HG03432 (cell line): ENCODE data around the gene CARS1.

ENCODE experiments used
- ATAC-seq: cut with Tn5 transposase; IDR thresholded peaks from one replicate; pipeline ENCODE4 v1.9.1; 2021; ENCODE audit warnings: mild to moderate bottlenecking, moderate library complexity; ENCODE audit not compliant: unreplicated experiment

CARS1 gene

DNA sequence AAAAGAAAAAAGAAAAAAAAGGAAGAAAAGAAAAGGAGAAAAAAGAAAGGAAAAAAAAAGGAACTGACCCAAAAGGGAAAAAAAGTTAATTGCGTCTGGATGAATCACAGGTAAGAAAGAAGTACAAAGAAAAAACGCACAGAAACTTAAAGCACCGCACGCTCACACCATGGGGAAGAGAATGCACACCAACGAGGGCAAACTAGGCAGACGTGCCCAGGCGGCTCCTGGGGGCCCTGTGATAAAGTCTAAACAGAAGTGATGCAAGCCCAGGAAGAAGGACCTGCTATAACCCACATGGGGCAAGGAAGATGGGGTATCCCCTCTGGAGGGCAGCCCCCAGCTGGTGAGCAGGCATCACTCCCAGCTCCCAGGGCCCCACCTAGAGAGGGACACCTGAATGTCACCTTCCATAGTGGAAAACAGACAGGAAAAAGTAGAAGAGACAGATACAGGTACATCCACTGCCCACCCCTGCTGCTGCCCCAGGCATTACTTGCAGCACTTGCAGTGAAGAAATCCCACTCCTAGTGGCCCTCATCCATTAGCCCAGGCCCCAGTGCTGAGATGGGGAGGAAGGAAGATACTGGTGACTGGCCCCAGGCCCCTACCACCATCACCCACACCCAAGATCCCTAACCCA lies 94.0 kb downstream of the CARS1 start:
- ATAC-seq, result no peak

DNA sequence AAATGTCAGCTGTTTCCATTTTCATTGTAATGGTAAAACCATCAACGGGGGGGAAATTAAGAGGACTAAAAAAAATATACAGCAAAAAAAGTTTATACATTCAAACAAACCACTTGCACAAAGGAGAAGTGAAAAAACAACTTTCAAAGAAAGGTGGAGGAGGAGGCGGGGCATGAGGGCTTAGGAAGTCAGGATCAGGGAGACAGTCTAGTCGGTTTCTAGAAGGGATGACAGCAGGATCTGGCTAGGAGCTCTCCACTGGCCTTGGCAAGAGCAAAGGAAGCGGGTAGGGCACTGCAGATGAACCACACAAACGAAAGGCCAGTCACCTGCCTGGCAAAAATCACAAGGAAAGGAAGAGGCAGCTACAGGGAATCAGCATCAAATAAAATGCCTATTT lies 96.1 kb downstream of the CARS1 start:
- ATAC-seq, result no peak

DNA sequence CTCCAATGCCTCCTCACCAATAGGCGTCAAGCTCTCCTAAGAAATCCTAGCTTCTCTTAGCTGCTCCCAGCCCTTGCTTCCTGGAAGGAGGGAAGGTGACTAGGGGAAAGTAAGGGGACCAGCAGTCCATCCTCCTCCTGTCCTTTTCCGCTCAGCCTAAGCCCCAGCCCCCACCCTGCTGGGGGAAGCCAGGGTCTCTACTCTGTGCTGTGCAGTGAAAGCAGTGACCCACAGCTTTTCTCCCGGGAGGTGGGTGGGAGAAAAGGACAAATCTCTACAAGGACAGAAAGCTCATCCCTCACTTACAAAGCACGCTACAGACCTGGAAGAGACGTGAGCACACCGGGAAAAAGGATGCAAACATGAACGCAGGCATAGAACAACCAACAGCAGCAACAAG lies 97.1 kb downstream of the CARS1 start:
- no peak for ATAC-seq

DNA sequence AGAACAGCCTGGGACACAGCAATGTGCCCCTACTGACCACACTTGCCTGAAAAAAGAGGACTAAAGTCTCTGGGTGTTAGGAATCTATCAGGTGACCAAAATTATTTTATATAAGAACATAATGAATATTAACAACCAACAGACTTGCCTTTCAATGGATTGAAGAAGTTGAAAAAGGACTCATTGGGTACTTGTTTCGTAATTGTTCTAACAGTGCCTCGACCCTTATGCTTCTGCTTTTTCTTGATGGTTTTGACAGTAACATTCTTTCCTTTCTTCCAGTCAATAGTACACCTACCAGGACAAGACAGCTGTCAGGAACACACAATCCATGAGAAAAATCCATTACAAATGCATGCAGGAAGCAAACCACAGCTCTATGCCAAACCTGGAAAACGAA lies 99.0 kb downstream of the CARS1 start:
- ATAC-seq, result no peak

DNA sequence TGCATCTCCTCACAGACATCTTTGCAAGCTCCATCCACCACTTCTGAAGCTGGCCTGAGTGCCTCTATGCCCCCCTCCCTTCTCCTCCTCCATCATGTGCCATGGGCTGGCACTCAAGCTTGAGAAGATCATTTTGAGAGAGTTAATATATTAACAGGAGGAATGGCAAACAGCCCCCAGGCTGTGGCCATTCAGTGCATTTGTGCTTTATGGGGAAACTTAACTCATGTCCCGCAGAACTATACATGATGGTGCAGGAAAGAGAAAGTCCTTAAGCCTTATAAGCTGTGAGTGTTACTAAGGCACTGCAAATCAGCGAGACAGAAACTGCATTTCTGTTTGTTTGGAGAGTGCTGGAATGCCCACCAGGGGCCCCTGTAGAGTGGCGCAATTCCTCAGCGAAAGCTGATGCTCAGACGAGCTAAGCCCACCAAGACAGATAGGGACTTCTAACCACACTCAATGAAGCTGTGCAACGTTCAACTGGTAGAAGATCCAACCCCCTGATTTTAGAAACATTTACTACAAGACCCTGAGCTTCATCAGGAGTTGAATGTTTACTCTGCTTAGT lies 101.2 kb downstream of the CARS1 start:
- ATAC-seq, result no peak

DNA sequence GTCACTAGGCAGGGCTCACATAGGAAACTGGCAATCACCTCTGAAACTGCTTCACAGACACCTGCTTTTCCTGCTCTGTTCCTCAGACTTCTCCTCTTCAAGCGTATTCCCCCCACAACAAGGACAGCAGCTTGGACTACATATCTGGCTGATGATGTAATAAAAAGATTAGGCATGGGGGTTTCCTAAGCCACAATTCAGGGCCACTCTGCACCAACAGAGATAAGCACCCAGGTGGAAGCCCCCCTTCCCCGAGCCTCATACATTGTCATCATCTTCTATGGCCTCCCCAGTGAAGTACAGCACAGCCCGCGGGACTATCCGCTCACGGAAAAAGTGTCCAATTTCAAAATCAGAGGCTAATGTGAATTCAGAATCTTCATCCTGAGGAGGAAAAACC lies 103.0 kb downstream of the CARS1 start:
- ATAC-seq, result no peak

DNA sequence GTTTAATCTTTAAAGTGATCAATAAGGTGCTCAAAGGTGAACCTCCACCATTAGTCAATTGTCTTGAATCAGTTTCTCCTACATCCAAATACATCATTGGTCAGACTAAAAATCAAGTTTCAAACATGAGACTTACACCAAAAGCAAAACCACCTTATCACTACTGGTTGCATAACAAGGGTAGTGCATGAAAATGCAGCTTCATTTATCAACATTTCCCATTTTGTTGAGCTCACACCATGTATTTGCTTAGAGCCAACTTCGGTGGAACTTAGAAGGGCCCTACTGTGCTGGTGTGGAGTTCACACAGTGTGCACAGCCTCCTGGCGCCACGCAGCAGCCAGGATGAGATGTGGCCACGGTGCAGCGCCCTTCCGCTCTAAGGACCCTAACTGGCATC lies 104.9 kb downstream of the CARS1 start:
- no peak for ATAC-seq

DNA sequence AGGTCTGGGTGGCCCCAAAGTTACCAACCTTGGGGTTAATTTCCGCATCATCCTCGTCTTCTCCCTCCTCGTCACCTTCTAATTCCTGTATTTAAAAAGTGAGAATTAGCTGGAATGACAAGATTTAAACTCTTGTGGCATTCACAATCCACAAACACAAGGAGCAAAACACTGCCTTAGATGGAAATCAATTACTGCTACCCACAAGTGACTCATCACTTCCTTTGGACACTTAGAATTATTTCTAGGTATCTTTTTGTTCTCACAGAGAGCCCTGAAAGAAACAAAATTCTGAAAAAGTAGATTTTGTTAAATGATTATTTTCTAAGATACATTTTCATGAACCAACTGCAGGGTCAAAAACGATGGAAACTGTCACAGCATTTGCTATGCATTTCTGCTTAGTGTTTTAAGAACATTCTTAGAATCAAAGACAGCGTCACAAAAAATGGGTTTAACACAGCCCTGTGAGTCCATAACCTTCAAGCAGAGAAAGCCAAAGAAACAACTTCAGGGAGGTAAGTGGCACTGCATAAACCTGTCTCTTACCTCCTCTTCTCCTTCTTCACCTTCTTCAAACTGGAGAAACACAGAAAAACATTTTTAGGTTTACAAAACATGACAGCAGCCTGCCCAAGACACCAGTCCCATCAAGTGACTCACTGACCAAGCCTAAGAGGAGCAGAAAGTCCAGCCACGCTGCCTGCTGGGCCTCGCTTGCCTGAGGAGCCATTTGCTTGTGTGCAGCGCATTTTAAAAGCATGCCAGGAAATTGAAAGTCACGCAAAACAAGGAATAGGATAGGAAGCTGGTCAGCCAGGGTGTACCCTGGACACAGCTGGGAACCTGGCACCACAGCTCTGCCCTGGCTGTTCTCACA lies 105.8 kb downstream of the CARS1 start:
- no peak for ATAC-seq
